Measurements from ENCODE around the gene SUFU. TPM values are rescaled to one million over a fixed set of nuclear protein-coding genes. Genes with fewer than 3 reads are reported as not detected.
A peak's percentile ranks its signal among the peaks of the same experiment; 100 is the strongest.

The SUFU gene
- total RNA-seq, 1 donor from 2014 or later: 29.4 TPM

GRCh38 chr10:102626026-102626685 is 122.4 kb downstream of the SUFU start:
- Mint-ChIP-seq H3K27ac (no peak overlapping the region), H3K9me3 (no peaks in the 10 kb centered on the region), H3K4me3 (no peak overlapping the region), H3K36me3 (peaks cover 5% of the 10 kb centered on the region), H3K27me3 (no peaks in the 10 kb centered on the region), H3K4me1 (ENCODE audit: unreplicated experiment) (peaks cover 37% of the 10 kb centered on the region)
- TF ChIP-seq, protein P1, sequence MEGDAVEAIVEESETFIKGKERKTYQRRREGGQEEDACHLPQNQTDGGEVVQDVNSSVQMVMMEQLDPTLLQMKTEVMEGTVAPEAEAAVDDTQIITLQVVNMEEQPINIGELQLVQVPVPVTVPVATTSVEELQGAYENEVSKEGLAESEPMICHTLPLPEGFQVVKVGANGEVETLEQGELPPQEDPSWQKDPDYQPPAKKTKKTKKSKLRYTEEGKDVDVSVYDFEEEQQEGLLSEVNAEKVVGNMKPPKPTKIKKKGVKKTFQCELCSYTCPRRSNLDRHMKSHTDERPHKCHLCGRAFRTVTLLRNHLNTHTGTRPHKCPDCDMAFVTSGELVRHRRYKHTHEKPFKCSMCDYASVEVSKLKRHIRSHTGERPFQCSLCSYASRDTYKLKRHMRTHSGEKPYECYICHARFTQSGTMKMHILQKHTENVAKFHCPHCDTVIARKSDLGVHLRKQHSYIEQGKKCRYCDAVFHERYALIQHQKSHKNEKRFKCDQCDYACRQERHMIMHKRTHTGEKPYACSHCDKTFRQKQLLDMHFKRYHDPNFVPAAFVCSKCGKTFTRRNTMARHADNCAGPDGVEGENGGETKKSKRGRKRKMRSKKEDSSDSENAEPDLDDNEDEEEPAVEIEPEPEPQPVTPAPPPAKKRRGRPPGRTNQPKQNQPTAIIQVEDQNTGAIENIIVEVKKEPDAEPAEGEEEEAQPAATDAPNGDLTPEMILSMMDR (conservative IDR thresholded peaks at IDR 0.05): no peak
- DNase-seq (ENCODE audit: extremely low spot score, unreplicated experiment): no peak

DNA sequence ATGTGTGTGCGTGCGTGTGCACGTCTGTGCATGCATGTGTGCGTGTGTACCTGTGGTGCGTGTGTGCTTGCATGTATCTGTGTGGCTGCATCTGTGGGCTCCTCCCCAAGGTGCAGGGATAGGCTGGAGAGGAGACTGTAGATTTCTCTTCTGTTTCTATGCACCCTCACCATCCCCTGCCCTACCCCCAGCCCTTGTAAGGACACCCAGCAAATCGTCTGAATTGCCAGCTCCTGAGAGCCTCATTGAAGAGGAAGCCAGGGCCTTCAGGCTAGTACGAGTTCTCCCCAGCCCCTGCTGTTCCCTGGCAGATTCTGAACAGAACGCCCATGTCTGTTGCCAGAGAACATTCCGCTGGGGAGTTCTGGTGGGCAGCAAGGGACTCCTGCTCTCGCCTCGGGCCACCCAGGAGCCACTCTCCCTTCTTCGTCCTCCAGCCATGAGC is 123.5 kb downstream of the SUFU start:
- peaks cover 5% of the 10 kb centered on the region for H3K36me3 Mint-ChIP-seq
- DNase-seq (ENCODE audit: extremely low spot score, unreplicated experiment): no peak
- TF ChIP-seq, protein P1 (conservative IDR thresholded peaks at IDR 0.05): no peak
- H3K4me3 Mint-ChIP-seq: peak overlapping the region; percentile 41
- peaks cover 40% of the 10 kb centered on the region for H3K4me1 Mint-ChIP-seq (ENCODE audit: unreplicated experiment)
- H3K9me3 Mint-ChIP-seq: no peaks in the 10 kb centered on the region
- peak overlapping the region; percentile 71 for H3K27ac Mint-ChIP-seq
- no peaks in the 10 kb centered on the region for H3K27me3 Mint-ChIP-seq

- H3K36me3 Mint-ChIP-seq: peaks cover 5% of the 10 kb centered on the region
- peaks cover 46% of the 10 kb centered on the region for H3K4me1 Mint-ChIP-seq (ENCODE audit: unreplicated experiment)
- TF ChIP-seq, protein P1 (conservative IDR thresholded peaks at IDR 0.05): no peak
- peak overlapping the region; percentile 71 for H3K27ac Mint-ChIP-seq
- DNase-seq (ENCODE audit: extremely low spot score, unreplicated experiment): no peak
- H3K9me3 Mint-ChIP-seq: no peaks in the 10 kb centered on the region
- H3K27me3 Mint-ChIP-seq: no peaks in the 10 kb centered on the region
- H3K4me3 Mint-ChIP-seq: peak overlapping the region; percentile 41
These were observed 124.0 kb downstream of the SUFU start for GRCh38 chr10:102627736-102628293.

DNA sequence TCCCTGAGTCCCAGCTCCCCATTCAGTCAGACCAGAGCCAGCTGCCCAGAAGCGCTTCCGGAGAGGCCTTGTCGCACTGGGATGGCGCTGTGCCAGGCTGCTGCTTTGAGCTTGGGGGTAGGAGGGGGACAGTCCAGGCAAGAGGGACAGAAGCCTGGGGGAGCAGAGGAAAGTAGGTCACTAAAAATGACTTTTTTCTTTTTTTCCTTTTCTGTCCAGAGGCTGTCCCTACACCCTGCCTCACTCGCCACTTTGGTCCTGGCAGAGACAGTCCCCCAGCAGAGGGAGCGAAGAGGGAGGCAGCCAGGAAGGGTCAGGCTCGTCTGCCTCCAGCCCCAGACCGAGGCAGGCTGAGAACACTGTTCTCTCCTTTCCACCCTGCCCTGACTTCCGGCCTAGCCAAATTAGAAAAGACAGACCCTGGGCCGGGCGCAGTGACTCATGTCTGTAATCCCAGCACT is 124.7 kb downstream of the SUFU start:
- no peaks in the 10 kb centered on the region for H3K27me3 Mint-ChIP-seq
- no peak overlapping the region for H3K4me3 Mint-ChIP-seq
- DNase-seq (ENCODE audit: extremely low spot score, unreplicated experiment): no peak
- H3K27ac Mint-ChIP-seq: no peak overlapping the region
- H3K36me3 Mint-ChIP-seq: peaks cover 5% of the 10 kb centered on the region
- TF ChIP-seq, protein P1 (conservative IDR thresholded peaks at IDR 0.05): no peak
- H3K9me3 Mint-ChIP-seq: no peaks in the 10 kb centered on the region
- H3K4me1 Mint-ChIP-seq (ENCODE audit: unreplicated experiment): peaks cover 52% of the 10 kb centered on the region

- TF ChIP-seq, protein P1 (conservative IDR thresholded peaks at IDR 0.05): no peak
- H3K9me3 Mint-ChIP-seq: no peaks in the 10 kb centered on the region
- H3K4me1 Mint-ChIP-seq (ENCODE audit: unreplicated experiment): peaks cover 57% of the 10 kb centered on the region
- peaks cover 5% of the 10 kb centered on the region for H3K36me3 Mint-ChIP-seq
- H3K4me3 Mint-ChIP-seq: no peak overlapping the region
- no peaks in the 10 kb centered on the region for H3K27me3 Mint-ChIP-seq
- no peak for DNase-seq (ENCODE audit: extremely low spot score, unreplicated experiment)
- H3K27ac Mint-ChIP-seq: peak overlapping the region; percentile 12
These were observed 126.2 kb downstream of the SUFU start for GRCh38 chr10:102629661-102630614.

All from type B pancreatic cell (in vitro differentiated cells).